ENCODE results near the gene SLC24A3.

SLC24A3 gene

GRCh38 chr20:19419396-19419795 lies 207.0 kb downstream of the SLC24A3 start:
- no peaks in the 10 kb centered on the region for H3K27me3 Mint-ChIP-seq
- no peaks in the 10 kb centered on the region for H3K36me3 Mint-ChIP-seq (ENCODE audit: low read depth)
- intact Hi-C loops (cut with micrococcal nuclease) = no loop called here
- H3K9me3 Mint-ChIP-seq = peaks cover 8% of the 10 kb centered on the region
- H3K4me1 Mint-ChIP-seq (ENCODE audit: low read depth) = peaks cover 12% of the 10 kb centered on the region
- H3K27ac Mint-ChIP-seq = no peak overlapping the region
- H3K4me3 Mint-ChIP-seq = no peak overlapping the region

GRCh38 chr20:19423097-19423899 lies 210.9 kb downstream of the SLC24A3 start:
- intact Hi-C loops (cut with micrococcal nuclease) = no loop called here
- Mint-ChIP-seq H3K36me3 (ENCODE audit: low read depth) (no peaks in the 10 kb centered on the region), H3K4me1 (ENCODE audit: low read depth) (peaks cover 20% of the 10 kb centered on the region), H3K27ac (no peak overlapping the region), H3K4me3 (no peak overlapping the region), H3K27me3 (no peaks in the 10 kb centered on the region), H3K9me3 (peaks cover 8% of the 10 kb centered on the region)

GRCh38 chr20:19423900-19424620 lies 211.6 kb downstream of the SLC24A3 start:
- H3K9me3 Mint-ChIP-seq = peaks cover 8% of the 10 kb centered on the region
- intact Hi-C loops (cut with micrococcal nuclease) = no loop called here

GRCh38 chr20:19426356-19426755 lies 213.9 kb downstream of the SLC24A3 start:
- intact Hi-C loops (cut with micrococcal nuclease) = no loop called here
- Mint-ChIP-seq H3K27ac (no peak overlapping the region), H3K27me3 (no peaks in the 10 kb centered on the region), H3K4me3 (no peak overlapping the region), H3K4me1 (ENCODE audit: low read depth) (peaks cover 21% of the 10 kb centered on the region), H3K9me3 (peaks cover 4% of the 10 kb centered on the region), H3K36me3 (ENCODE audit: low read depth) (no peaks in the 10 kb centered on the region)

More at GRCh38 chr20:19423900-19424620, 211.6 kb downstream of the SLC24A3 start:
- Mint-ChIP-seq H3K4me1 (ENCODE audit: low read depth) (peaks cover 21% of the 10 kb centered on the region), H3K36me3 (ENCODE audit: low read depth) (no peaks in the 10 kb centered on the region), H3K4me3 (no peak overlapping the region), H3K27ac (no peak overlapping the region), H3K27me3 (no peaks in the 10 kb centered on the region)

- Mint-ChIP-seq H3K36me3 (ENCODE audit: low read depth) (no peaks in the 10 kb centered on the region), H3K4me1 (ENCODE audit: low read depth) (peaks cover 20% of the 10 kb centered on the region), H3K27me3 (no peaks in the 10 kb centered on the region), H3K27ac (no peak overlapping the region), H3K9me3 (no peaks in the 10 kb centered on the region), H3K4me3 (no peak overlapping the region)
- intact Hi-C loops (cut with micrococcal nuclease) = no loop called here
Measured at GRCh38 chr20:19427480-19427879, 215.0 kb downstream of the SLC24A3 start.

GRCh38 chr20:19427913-19428312 lies 215.5 kb downstream of the SLC24A3 start:
- Mint-ChIP-seq H3K4me3 (no peak overlapping the region), H3K27ac (no peak overlapping the region), H3K36me3 (ENCODE audit: low read depth) (no peaks in the 10 kb centered on the region), H3K27me3 (no peaks in the 10 kb centered on the region), H3K9me3 (no peaks in the 10 kb centered on the region), H3K4me1 (ENCODE audit: low read depth) (peaks cover 16% of the 10 kb centered on the region)
- intact Hi-C loops (cut with micrococcal nuclease) = no loop called here

GRCh38 chr20:19428324-19428723 lies 215.9 kb downstream of the SLC24A3 start:
- Mint-ChIP-seq H3K27ac (no peak overlapping the region), H3K9me3 (no peaks in the 10 kb centered on the region), H3K4me3 (no peak overlapping the region), H3K27me3 (no peaks in the 10 kb centered on the region), H3K4me1 (ENCODE audit: low read depth) (peaks cover 16% of the 10 kb centered on the region), H3K36me3 (ENCODE audit: low read depth) (no peaks in the 10 kb centered on the region)
- intact Hi-C loops (cut with micrococcal nuclease) = no loop called here

- Mint-ChIP-seq H3K27me3 (no peaks in the 10 kb centered on the region), H3K4me1 (ENCODE audit: low read depth) (peaks cover 15% of the 10 kb centered on the region), H3K36me3 (ENCODE audit: low read depth) (no peaks in the 10 kb centered on the region), H3K4me3 (no peak overlapping the region), H3K27ac (no peak overlapping the region), H3K9me3 (no peaks in the 10 kb centered on the region)
- intact Hi-C loops (cut with micrococcal nuclease) = no loop called here
Measured at GRCh38 chr20:19429538-19429937, 217.1 kb downstream of the SLC24A3 start.

- Mint-ChIP-seq H3K27me3 (no peaks in the 10 kb centered on the region), H3K9me3 (no peaks in the 10 kb centered on the region), H3K27ac (no peak overlapping the region), H3K4me1 (ENCODE audit: low read depth) (peaks cover 15% of the 10 kb centered on the region), H3K4me3 (no peak overlapping the region), H3K36me3 (ENCODE audit: low read depth) (no peaks in the 10 kb centered on the region)
- intact Hi-C loops (cut with micrococcal nuclease) = no loop called here
Measured at GRCh38 chr20:19430641-19431315, 218.3 kb downstream of the SLC24A3 start.

GRCh38 chr20:19431316-19431700 lies 218.9 kb downstream of the SLC24A3 start:
- Mint-ChIP-seq H3K9me3 (no peaks in the 10 kb centered on the region), H3K4me1 (ENCODE audit: low read depth) (peaks cover 15% of the 10 kb centered on the region), H3K27ac (no peak overlapping the region), H3K27me3 (no peaks in the 10 kb centered on the region), H3K36me3 (ENCODE audit: low read depth) (no peaks in the 10 kb centered on the region), H3K4me3 (no peak overlapping the region)
- intact Hi-C loops (cut with micrococcal nuclease) = no loop called here

- no peak overlapping the region for H3K4me3 Mint-ChIP-seq
- H3K4me1 Mint-ChIP-seq (ENCODE audit: low read depth) = peaks cover 15% of the 10 kb centered on the region
- H3K27me3 Mint-ChIP-seq = peaks cover 1% of the 10 kb centered on the region
- no peak overlapping the region for H3K27ac Mint-ChIP-seq
- H3K36me3 Mint-ChIP-seq (ENCODE audit: low read depth) = no peaks in the 10 kb centered on the region
- H3K9me3 Mint-ChIP-seq = no peaks in the 10 kb centered on the region
- intact Hi-C loops (cut with micrococcal nuclease) = no loop called here
Measured at GRCh38 chr20:19431906-19432305, 219.5 kb downstream of the SLC24A3 start.

GRCh38 chr20:19433371-19434350 lies 221.2 kb downstream of the SLC24A3 start:
- no peaks in the 10 kb centered on the region for H3K36me3 Mint-ChIP-seq (ENCODE audit: low read depth)
- intact Hi-C loops (cut with micrococcal nuclease) = no loop called here
- H3K9me3 Mint-ChIP-seq = no peaks in the 10 kb centered on the region
- H3K4me1 Mint-ChIP-seq (ENCODE audit: low read depth) = peaks cover 6% of the 10 kb centered on the region
- H3K27me3 Mint-ChIP-seq = peaks cover 1% of the 10 kb centered on the region
- no peak overlapping the region for H3K4me3 Mint-ChIP-seq
- no peak overlapping the region for H3K27ac Mint-ChIP-seq

- Mint-ChIP-seq H3K9me3 (no peaks in the 10 kb centered on the region), H3K36me3 (ENCODE audit: low read depth) (no peaks in the 10 kb centered on the region), H3K4me1 (ENCODE audit: low read depth) (peaks cover 6% of the 10 kb centered on the region), H3K4me3 (no peak overlapping the region), H3K27ac (no peak overlapping the region), H3K27me3 (peaks cover 1% of the 10 kb centered on the region)
- intact Hi-C loops (cut with micrococcal nuclease) = no loop called here
Measured at GRCh38 chr20:19435316-19435715, 222.9 kb downstream of the SLC24A3 start.

All from dendritic cell treated with granulocyte-macrophage colony-stimulating factor and Interleukin-4, amounts not matched to agents 40 ng/mL and 50 ng/mL, for 4 days (primary cell).